Measurements from ENCODE around the gene SH2D7. TPM values are rescaled to one million over a fixed set of nuclear protein-coding genes. Genes with fewer than 3 reads are reported as not detected.
A peak's percentile ranks its signal among the peaks of the same experiment; 100 is the strongest.

Gene SH2D7
- total RNA-seq, 1 experiment from 2014 or later, result not detected

- peak overlapping the region; percentile 21 for H3K27ac Mint-ChIP-seq (ENCODE audit: low read depth, unreplicated experiment)
- CTCF ChIA-PET, result interaction anchor here (0.6 to 1.0 kb wide), 3 partner anchors 10 to 80 kb away, joined by 3 read pairs; no protein-coding TSS in a partner anchor
- no peaks in the 10 kb centered on the region for H3K27me3 Mint-ChIP-seq (ENCODE audit: insufficient read depth, unreplicated experiment)
- TF ChIP-seq CTCF (IDR thresholded peaks at IDR 0.05; ENCODE audit: unreplicated experiment), result no peak
- POLR2A ChIA-PET, result interaction anchor here (0.9 to 1.0 kb wide), 2 partner anchors 13 to 19 kb away, joined by 3 read pairs; no protein-coding TSS in a partner anchor
- no TSS peak for BruUV-seq (replicated peaks)
- no peak overlapping the region for H3K4me3 Mint-ChIP-seq (ENCODE audit: unreplicated experiment)
- H3K36me3 Mint-ChIP-seq (ENCODE audit: insufficient read depth, unreplicated experiment), result peaks cover 39% of the 10 kb centered on the region
- no peaks in the 10 kb centered on the region for H3K9me3 Mint-ChIP-seq (ENCODE audit: unreplicated experiment)
- DNase-seq (ENCODE audit: unreplicated experiment), result peak; percentile 55
- intact Hi-C loops (cut with micrococcal nuclease), result no loop called here
- peaks cover 28% of the 10 kb centered on the region for H3K4me1 Mint-ChIP-seq (ENCODE audit: insufficient read depth, unreplicated experiment)
Observed at GRCh38 chr15:78046796-78047341, 45.5 kb upstream of the SH2D7 start.

GRCh38 chr15:78047761-78048627 is 44.4 kb upstream of the SH2D7 start:
- H3K9me3 Mint-ChIP-seq (ENCODE audit: unreplicated experiment), result no peaks in the 10 kb centered on the region
- H3K27me3 Mint-ChIP-seq (ENCODE audit: insufficient read depth, unreplicated experiment), result no peaks in the 10 kb centered on the region
- H3K4me3 Mint-ChIP-seq (ENCODE audit: unreplicated experiment), result no peak overlapping the region
- peaks cover 39% of the 10 kb centered on the region for H3K36me3 Mint-ChIP-seq (ENCODE audit: insufficient read depth, unreplicated experiment)
- CTCF ChIA-PET, result interaction anchor here (1.0 kb wide), 1 partner anchor 9 kb away, joined by 3 read pairs; no protein-coding TSS in a partner anchor
- intact Hi-C loops (cut with micrococcal nuclease), result no loop called here
- POLR2A ChIA-PET, result interaction anchor here (1.0 kb wide), 2 partner anchors 17 to 27 kb away, joined by 3 read pairs; no protein-coding TSS in a partner anchor
- no TSS peak for BruUV-seq (replicated peaks)
- H3K27ac Mint-ChIP-seq (ENCODE audit: low read depth, unreplicated experiment), result peak overlapping the region; percentile 21
- no peak for TF ChIP-seq CTCF (IDR thresholded peaks at IDR 0.05; ENCODE audit: unreplicated experiment)
- H3K4me1 Mint-ChIP-seq (ENCODE audit: insufficient read depth, unreplicated experiment), result peaks cover 35% of the 10 kb centered on the region
- DNase-seq (ENCODE audit: unreplicated experiment), result no peak

GRCh38 chr15:78048628-78048920 is 43.8 kb upstream of the SH2D7 start:
- Mint-ChIP-seq H3K27me3 (ENCODE audit: insufficient read depth, unreplicated experiment) (no peaks in the 10 kb centered on the region), H3K4me1 (ENCODE audit: insufficient read depth, unreplicated experiment) (peaks cover 35% of the 10 kb centered on the region), H3K27ac (ENCODE audit: low read depth, unreplicated experiment) (peak overlapping the region; percentile 21), H3K36me3 (ENCODE audit: insufficient read depth, unreplicated experiment) (peaks cover 35% of the 10 kb centered on the region), H3K9me3 (ENCODE audit: unreplicated experiment) (no peaks in the 10 kb centered on the region), H3K4me3 (ENCODE audit: unreplicated experiment) (no peak overlapping the region)
- POLR2A ChIA-PET, result interaction anchor here (1.0 kb wide), 1 partner anchor 27 kb away, joined by 3 read pairs; no protein-coding TSS in a partner anchor
- TF ChIP-seq CTCF (IDR thresholded peaks at IDR 0.05; ENCODE audit: unreplicated experiment), result no peak
- BruUV-seq (replicated peaks), result no TSS peak
- DNase-seq (ENCODE audit: unreplicated experiment), result no peak
- intact Hi-C loops (cut with micrococcal nuclease), result no loop called here
- CTCF ChIA-PET, result no interaction called here

GRCh38 chr15:78049691-78050440 is 42.5 kb upstream of the SH2D7 start:
- H3K9me3 Mint-ChIP-seq (ENCODE audit: unreplicated experiment), result no peaks in the 10 kb centered on the region
- no peaks in the 10 kb centered on the region for H3K27me3 Mint-ChIP-seq (ENCODE audit: insufficient read depth, unreplicated experiment)
- no peak for DNase-seq (ENCODE audit: unreplicated experiment)
- H3K36me3 Mint-ChIP-seq (ENCODE audit: insufficient read depth, unreplicated experiment), result peaks cover 34% of the 10 kb centered on the region
- TF ChIP-seq CTCF (IDR thresholded peaks at IDR 0.05; ENCODE audit: unreplicated experiment), result no peak
- peaks cover 29% of the 10 kb centered on the region for H3K4me1 Mint-ChIP-seq (ENCODE audit: insufficient read depth, unreplicated experiment)
- no TSS peak for BruUV-seq (replicated peaks)
- ChIA-PET CTCF (interaction anchor here (0.8 to 2.4 kb wide), 2 partner anchors 58 to 82 kb away, joined by 3 to 9 read pairs; no protein-coding TSS in a partner anchor), POLR2A (no interaction called here)
- H3K4me3 Mint-ChIP-seq (ENCODE audit: unreplicated experiment), result no peak overlapping the region
- intact Hi-C loops (cut with micrococcal nuclease), result no loop called here
- no peak overlapping the region for H3K27ac Mint-ChIP-seq (ENCODE audit: low read depth, unreplicated experiment)

Data from MCF 10A (cell line).